SK-N-SH (cell line): Measurements from ENCODE around the gene ADAMTS5. TPM values are rescaled to one million over a fixed set of nuclear protein-coding genes. Genes with fewer than 3 reads are reported as not detected.

Source experiments
- CTCF ChIA-PET: fragments of 300-600, 350-600 bp; formaldehyde crosslinking; extraction: SDS; loops from one replicate; lab custom pipeline; 2021; lab: Yijun Ruan, JAX
- POLR2A ChIA-PET: fragments of 350-600 bp; sonication (Branson Sonifier 250); formaldehyde crosslinking; extraction: SDS; loops from one replicate; lab custom pipeline; 2020; ENCODE audit warnings: antibody characterized with exemption, inconsistent platforms; lab: Yijun Ruan, JAX
- DNase-seq: peaks from one replicate; pipeline ENCODE4 v3.0.0; 2012
- H2AFZ ChIP-seq: fragments of 200-600 bp; sonication (generic); 2 replicates; pipeline ENCODE4 v1.8.1; 2016; ENCODE audit warnings: antibody characterized with exemption, mild to moderate bottlenecking, low read depth
- H3F3A ChIP-seq: fragments of 200-600 bp; sonication (generic); replicated peaks from 2 replicates; pipeline ENCODE3; 2016; ENCODE audit warnings: antibody characterized with exemption, mild to moderate bottlenecking; ENCODE audit not compliant: insufficient read depth
- H3K27ac ChIP-seq, 2 experiments: fragments of 200-500 bp in 1 of 2; fragments of 200-600 bp in 1 of 2; sonication (Bioruptor generic) in 1 of 2; sonication (generic), shearing (Covaris generic) in 1 of 2; 2 replicates each; pipeline versions ENCODE4 v1.5.1 to v1.6.1; 2014 to 2016; ENCODE audit warnings: low read depth in 2 of 2, inconsistent platforms in 1 of 2, low read length in 1 of 2, mild to moderate bottlenecking in 1 of 2, mixed read lengths in 1 of 2
- H3K27me3 ChIP-seq: fragments of 200-600 bp; sonication (generic), shearing (Covaris generic); 2 replicates; pipeline ENCODE4 v1.6.1; 2016; ENCODE audit warnings: mixed run types; ENCODE audit not compliant: insufficient read depth
- H3K36me3 ChIP-seq, 2 experiments: fragments of 200-500 bp in 1 of 2; fragments of 200-600 bp in 1 of 2; sonication (Bioruptor generic) in 1 of 2; sonication (generic) in 1 of 2; replicated peaks in 1 of 2; 2 replicates each; pipeline versions ENCODE3 to v1.5.1; 2014 to 2016; ENCODE audit warnings: low read length in 1 of 2, mild to moderate bottlenecking in 1 of 2; ENCODE audit not compliant: insufficient read depth in 2 of 2, control insufficient read depth in 1 of 2
- H3K4me1 ChIP-seq, 2 experiments: fragments of 200-500 bp in 1 of 2; fragments of 200-600 bp in 1 of 2; sonication (Bioruptor generic) in 1 of 2; sonication (generic), shearing (Covaris generic) in 1 of 2; 2 replicates each; pipeline versions ENCODE4 v1.5.1 to v1.6.1; 2014 to 2016; ENCODE audit warnings: low read depth in 1 of 2, low read length in 1 of 2, mixed run types in 1 of 2; ENCODE audit not compliant: insufficient read depth in 2 of 2, control insufficient read depth in 1 of 2
- H3K4me2 ChIP-seq: fragments of 200-600 bp; sonication (generic), shearing (Covaris generic); 2 replicates; pipeline ENCODE4 v1.6.1; 2017; ENCODE audit warnings: mixed run types
- H3K4me3 ChIP-seq, 2 experiments: fragments of 200-500 bp in 1 of 2; fragments of 200-600 bp in 1 of 2; sonication (Bioruptor generic) in 1 of 2; sonication (generic), shearing (Covaris generic) in 1 of 2; 2 replicates each; pipeline versions ENCODE4 v1.5.1 to v1.8.1; 2014 to 2016; ENCODE audit warnings: low read depth in 2 of 2, inconsistent platforms in 1 of 2, low read length in 1 of 2, mild to moderate bottlenecking in 1 of 2, mixed read lengths in 1 of 2, moderate library complexity in 1 of 2
- H3K79me2 ChIP-seq: fragments of 200-600 bp; sonication (generic); 2 replicates; pipeline ENCODE4 v1.8.1; 2017; ENCODE audit warnings: mild to moderate bottlenecking; ENCODE audit not compliant: insufficient read depth
- H3K9ac ChIP-seq: fragments of 200-600 bp; sonication (generic); 2 replicates; pipeline ENCODE4 v1.6.1; 2017; ENCODE audit warnings: mixed run types
- H3K9me2 ChIP-seq: fragments of 200-600 bp; sonication (generic); 2 replicates; pipeline ENCODE4 v1.6.1; 2017; ENCODE audit warnings: mixed run types
- H3K9me3 ChIP-seq: fragments of 200-600 bp; sonication (generic); 2 replicates; pipeline ENCODE4 v1.6.1; 2017; ENCODE audit warnings: mixed run types, mild to moderate bottlenecking, moderate library complexity
- H4K20me1 ChIP-seq: fragments of 200-600 bp; sonication (generic); 2 replicates; pipeline ENCODE4 v1.6.1; 2017; ENCODE audit warnings: mild to moderate bottlenecking, mixed run types; ENCODE audit not compliant: insufficient read depth
- CHD2 ChIP-seq: fragments of 150-350 bp; IDR thresholded peaks from 2 replicates; pipeline ENCODE4 v1.6.1; 2018; ENCODE audit warnings: low read length; ENCODE audit not compliant: partially characterized antibody
- EP300 ChIP-seq, 2 experiments: IDR thresholded peaks; 2 replicates each; pipeline versions ENCODE4 v1.4.0 to v1.6.1; 2012; ENCODE audit warnings: borderline replicate concordance in 1 of 2, low read depth in 1 of 2, low read length in 1 of 2
- EZH2phosphoT487 ChIP-seq: fragments of 200-600 bp; sonication (generic); IDR thresholded peaks from 2 replicates; pipeline ENCODE4 v1.6.1; 2017; ENCODE audit warnings: low read depth, mixed run types, mild to moderate bottlenecking, antibody characterized with exemption, moderate library complexity, borderline replicate concordance
- FOSL2 ChIP-seq: IDR thresholded peaks from 2 replicates; pipeline ENCODE4 v1.4.0; 2012; ENCODE audit warnings: low read depth, mild to moderate bottlenecking, moderate library complexity, borderline replicate concordance
- FOXJ3 ChIP-seq: sonication (generic); formaldehyde crosslinking; IDR thresholded peaks from 2 replicates; pipeline ENCODE4 v1.5.1; 2020; ENCODE audit warnings: mild to moderate bottlenecking, missing genetic modification reagents
- FOXM1 ChIP-seq: IDR thresholded peaks from 2 replicates; pipeline ENCODE4 v1.4.0; 2012; ENCODE audit warnings: low read depth, mild to moderate bottlenecking
- GABPA ChIP-seq: IDR thresholded peaks from 2 replicates; pipeline ENCODE4 v1.4.0; 2012; ENCODE audit warnings: low read depth, mild to moderate bottlenecking
- GATA2 ChIP-seq: sonication (generic); formaldehyde crosslinking; IDR thresholded peaks from 2 replicates; pipeline ENCODE4 v1.5.0; 2020; ENCODE audit warnings: mild to moderate bottlenecking, missing genetic modification reagents
- JUND ChIP-seq: IDR thresholded peaks from 2 replicates; pipeline ENCODE4 v1.4.0; 2012
- MEF2A ChIP-seq: IDR thresholded peaks from 2 replicates; pipeline ENCODE4 v1.4.0; 2012; ENCODE audit warnings: low read depth, borderline replicate concordance
- MXI1 ChIP-seq: IDR thresholded peaks from 2 replicates; pipeline ENCODE4 v1.6.1; 2012; ENCODE audit warnings: mild to moderate bottlenecking, low read depth, low read length, improper control_type of control experiment
- NRF1 ChIP-seq: IDR thresholded peaks from 2 replicates; pipeline ENCODE4 v1.6.1; 2012; ENCODE audit warnings: low read depth, mild to moderate bottlenecking, low read length
- RAD21 ChIP-seq: IDR thresholded peaks from 2 replicates; pipeline ENCODE4 v1.6.1; 2012; ENCODE audit warnings: mild to moderate bottlenecking, low read length
- RCOR1 ChIP-seq: fragments of 150-350 bp; IDR thresholded peaks from 2 replicates; pipeline ENCODE4 v1.6.1; 2017; ENCODE audit warnings: antibody characterized with exemption, low read length
- RFX5 ChIP-seq: IDR thresholded peaks from 2 replicates; pipeline ENCODE4 v1.6.1; 2012; ENCODE audit warnings: mild to moderate bottlenecking, improper control_type of control experiment, low read length
- SMC3 ChIP-seq: IDR thresholded peaks from 2 replicates; pipeline ENCODE4 v1.6.1; 2012; ENCODE audit warnings: low read depth, low read length, improper control_type of control experiment
- TEAD4 ChIP-seq: IDR thresholded peaks from 2 replicates; pipeline ENCODE4 v1.4.0; 2012; ENCODE audit warnings: mild to moderate bottlenecking, borderline replicate concordance; ENCODE audit not compliant: insufficient read depth
- WGBS: methylation state at CpG from one replicate; pipeline ENCODE4 v1.1.6; 2017; ENCODE audit warnings: low lambda C conversion rate; 5-methylcytosine and 5-hydroxymethylcytosine counted together
- polyA plus RNA-seq, 3 experiments: library from polyadenylated mRNA; depleted of rRNA; stranded (reverse); fragments of >200 nt; gene quantifications; 2 replicates each; pipeline ENCODE4 v1.2.3, GENCODE V29; 2012
- TF ChIP-seq, protein P1 (sequence below): IDR thresholded peaks from 2 replicates; pipeline ENCODE4 v1.4.0; 2012; ENCODE audit warnings: low read depth, borderline replicate concordance
- TF ChIP-seq, protein P2 (sequence below): IDR thresholded peaks from 2 replicates; pipeline ENCODE4 v1.6.1; 2012; ENCODE audit warnings: mild to moderate bottlenecking, low read depth, low read length, moderate library complexity
- TF ChIP-seq, protein P3 (sequence below): IDR thresholded peaks from 2 replicates; pipeline ENCODE4 v1.4.0; 2012; ENCODE audit warnings: low read depth, borderline replicate concordance
- TF ChIP-seq, protein P4 (sequence below): IDR thresholded peaks from 2 replicates; pipeline ENCODE4 v1.4.0; 2012; ENCODE audit warnings: low read depth
- TF ChIP-seq, protein P5 (sequence below): fragments of 200-600 bp; sonication (generic); IDR thresholded peaks from 2 replicates; pipeline ENCODE4 v1.6.1; 2017; ENCODE audit warnings: antibody characterized with exemption, mild to moderate bottlenecking, moderate library complexity

Gene ADAMTS5
- polyA plus RNA-seq, 1 of the 3 experiments (the other 2 are of a cell fraction), result 0.90 TPM

DNA sequence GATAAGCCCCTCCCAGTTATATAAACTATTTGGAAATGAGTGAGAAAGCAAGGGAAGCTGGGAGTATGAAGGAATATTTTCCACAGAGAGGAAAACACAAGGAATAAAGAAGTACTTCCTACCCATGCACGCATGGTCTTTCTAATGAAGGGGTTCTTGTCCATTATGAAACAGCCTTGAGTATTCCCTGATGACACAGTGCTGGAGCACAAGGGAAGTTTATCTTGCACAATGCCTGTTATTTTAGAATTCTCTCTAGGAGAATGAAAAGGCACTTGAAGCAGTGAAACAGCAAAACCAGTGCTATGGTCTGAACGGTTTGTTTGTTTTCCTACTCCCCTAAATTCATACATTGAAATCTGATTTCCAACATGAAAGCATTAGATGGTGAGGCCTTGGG lies 83.1 kb downstream of the ADAMTS5 start (continued):
- TF ChIP-seq GABPA (no peak), RFX5 (no peak), CHD2 (no peak), NRF1 (no peak), MEF2A (no peak), EZH2phosphoT487 (no peak), FOXM1 (no peak)
- TF ChIP-seq, protein P1, sequence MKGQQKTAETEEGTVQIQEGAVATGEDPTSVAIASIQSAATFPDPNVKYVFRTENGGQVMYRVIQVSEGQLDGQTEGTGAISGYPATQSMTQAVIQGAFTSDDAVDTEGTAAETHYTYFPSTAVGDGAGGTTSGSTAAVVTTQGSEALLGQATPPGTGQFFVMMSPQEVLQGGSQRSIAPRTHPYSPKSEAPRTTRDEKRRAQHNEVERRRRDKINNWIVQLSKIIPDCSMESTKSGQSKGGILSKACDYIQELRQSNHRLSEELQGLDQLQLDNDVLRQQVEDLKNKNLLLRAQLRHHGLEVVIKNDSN, result no peak

DNA sequence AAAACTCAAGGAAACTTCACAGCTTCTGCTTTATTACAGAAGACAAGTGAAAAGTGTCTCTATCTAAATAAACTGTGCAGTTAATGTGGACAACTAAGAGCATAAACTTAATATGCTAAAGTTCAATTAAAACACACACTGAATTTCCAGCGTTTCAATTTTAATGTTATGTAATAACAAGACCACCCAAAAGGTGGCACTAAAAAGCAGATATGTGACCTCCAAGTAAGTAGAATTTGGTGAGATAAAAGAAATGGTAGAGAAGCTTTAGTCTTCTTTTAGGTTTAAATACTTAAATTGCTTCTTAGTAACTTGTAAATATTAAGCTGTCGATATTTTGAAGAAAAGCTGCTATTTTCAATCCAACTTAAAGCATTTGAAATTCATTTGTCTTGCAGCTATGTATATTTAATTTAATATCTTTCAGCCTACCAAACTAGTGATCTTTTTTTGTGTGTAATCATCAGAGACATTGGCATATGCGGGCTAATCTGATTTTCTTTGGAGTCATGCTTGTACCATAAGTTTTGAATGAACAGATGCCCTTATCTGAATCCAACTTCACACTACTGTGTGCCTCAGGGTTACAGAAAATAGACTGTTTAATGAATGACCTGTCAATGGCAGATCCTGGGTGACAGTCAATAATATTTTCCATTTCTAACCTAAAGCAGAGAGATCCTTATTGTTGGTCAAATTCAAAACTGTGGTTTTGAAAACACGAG lies 85.2 kb downstream of the ADAMTS5 start:
- Histone ChIP-seq H3K9me3 (no peaks in the 10 kb centered on the region), H3K9ac (no peak overlapping the region), H3K4me2 (no peak overlapping the region), H3F3A (no peaks in the 10 kb centered on the region), H3K4me3 (no peak overlapping the region), H3K4me1 (no peaks in the 10 kb centered on the region; a peak in 1 of 4 replicates), H3K79me2 (no peaks in the 10 kb centered on the region), H3K36me3 (no peaks in the 10 kb centered on the region), H3K27ac (peak overlapping the region in 1 of 2 experiments; percentile 16; a peak in 1 of 4 replicates), H4K20me1 (no peaks in the 10 kb centered on the region), H2AFZ (no peak overlapping the region; the same call in 1 of the 2 replicates), H3K9me2 (no peaks in the 10 kb centered on the region), H3K27me3 (no peaks in the 10 kb centered on the region)
- peak; percentile 52; the same call in 1 of the 2 replicates for TF ChIP-seq MXI1
- peak in 1 of 2 experiments; percentile 63; a peak in 1 of 4 replicates for TF ChIP-seq EP300 (IDR thresholded peaks at IDR 0.05; ENCODE audit: borderline replicate concordance in 1 of 2, low read depth in 1 of 2, low read length in 1 of 2)
- no peak for TF ChIP-seq FOSL2
- TF ChIP-seq GABPA, result no peak
- no peak for TF ChIP-seq JUND
- TF ChIP-seq TEAD4, result no peak
- no peak for TF ChIP-seq FOXJ3 (CRISPR knock-in tag)
- TF ChIP-seq FOXM1, result no peak
- TF ChIP-seq RAD21, result peak; percentile 72
- TF ChIP-seq RCOR1, result peak; percentile 51
- TF ChIP-seq, protein P2, sequence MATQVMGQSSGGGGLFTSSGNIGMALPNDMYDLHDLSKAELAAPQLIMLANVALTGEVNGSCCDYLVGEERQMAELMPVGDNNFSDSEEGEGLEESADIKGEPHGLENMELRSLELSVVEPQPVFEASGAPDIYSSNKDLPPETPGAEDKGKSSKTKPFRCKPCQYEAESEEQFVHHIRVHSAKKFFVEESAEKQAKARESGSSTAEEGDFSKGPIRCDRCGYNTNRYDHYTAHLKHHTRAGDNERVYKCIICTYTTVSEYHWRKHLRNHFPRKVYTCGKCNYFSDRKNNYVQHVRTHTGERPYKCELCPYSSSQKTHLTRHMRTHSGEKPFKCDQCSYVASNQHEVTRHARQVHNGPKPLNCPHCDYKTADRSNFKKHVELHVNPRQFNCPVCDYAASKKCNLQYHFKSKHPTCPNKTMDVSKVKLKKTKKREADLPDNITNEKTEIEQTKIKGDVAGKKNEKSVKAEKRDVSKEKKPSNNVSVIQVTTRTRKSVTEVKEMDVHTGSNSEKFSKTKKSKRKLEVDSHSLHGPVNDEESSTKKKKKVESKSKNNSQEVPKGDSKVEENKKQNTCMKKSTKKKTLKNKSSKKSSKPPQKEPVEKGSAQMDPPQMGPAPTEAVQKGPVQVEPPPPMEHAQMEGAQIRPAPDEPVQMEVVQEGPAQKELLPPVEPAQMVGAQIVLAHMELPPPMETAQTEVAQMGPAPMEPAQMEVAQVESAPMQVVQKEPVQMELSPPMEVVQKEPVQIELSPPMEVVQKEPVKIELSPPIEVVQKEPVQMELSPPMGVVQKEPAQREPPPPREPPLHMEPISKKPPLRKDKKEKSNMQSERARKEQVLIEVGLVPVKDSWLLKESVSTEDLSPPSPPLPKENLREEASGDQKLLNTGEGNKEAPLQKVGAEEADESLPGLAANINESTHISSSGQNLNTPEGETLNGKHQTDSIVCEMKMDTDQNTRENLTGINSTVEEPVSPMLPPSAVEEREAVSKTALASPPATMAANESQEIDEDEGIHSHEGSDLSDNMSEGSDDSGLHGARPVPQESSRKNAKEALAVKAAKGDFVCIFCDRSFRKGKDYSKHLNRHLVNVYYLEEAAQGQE, result no peak
- TF ChIP-seq, protein P3, sequence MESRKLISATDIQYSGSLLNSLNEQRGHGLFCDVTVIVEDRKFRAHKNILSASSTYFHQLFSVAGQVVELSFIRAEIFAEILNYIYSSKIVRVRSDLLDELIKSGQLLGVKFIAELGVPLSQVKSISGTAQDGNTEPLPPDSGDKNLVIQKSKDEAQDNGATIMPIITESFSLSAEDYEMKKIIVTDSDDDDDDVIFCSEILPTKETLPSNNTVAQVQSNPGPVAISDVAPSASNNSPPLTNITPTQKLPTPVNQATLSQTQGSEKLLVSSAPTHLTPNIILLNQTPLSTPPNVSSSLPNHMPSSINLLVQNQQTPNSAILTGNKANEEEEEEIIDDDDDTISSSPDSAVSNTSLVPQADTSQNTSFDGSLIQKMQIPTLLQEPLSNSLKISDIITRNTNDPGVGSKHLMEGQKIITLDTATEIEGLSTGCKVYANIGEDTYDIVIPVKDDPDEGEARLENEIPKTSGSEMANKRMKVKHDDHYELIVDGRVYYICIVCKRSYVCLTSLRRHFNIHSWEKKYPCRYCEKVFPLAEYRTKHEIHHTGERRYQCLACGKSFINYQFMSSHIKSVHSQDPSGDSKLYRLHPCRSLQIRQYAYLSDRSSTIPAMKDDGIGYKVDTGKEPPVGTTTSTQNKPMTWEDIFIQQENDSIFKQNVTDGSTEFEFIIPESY, result no peak
- no peak for TF ChIP-seq NRF1
- TF ChIP-seq SMC3, result peak; percentile 44; the same call in 1 of the 2 replicates
- TF ChIP-seq, protein P4, sequence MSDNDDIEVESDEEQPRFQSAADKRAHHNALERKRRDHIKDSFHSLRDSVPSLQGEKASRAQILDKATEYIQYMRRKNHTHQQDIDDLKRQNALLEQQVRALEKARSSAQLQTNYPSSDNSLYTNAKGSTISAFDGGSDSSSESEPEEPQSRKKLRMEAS, result no peak
- peak; percentile 71 for TF ChIP-seq GATA2 (CRISPR knock-in tag)
- TF ChIP-seq, protein P5, sequence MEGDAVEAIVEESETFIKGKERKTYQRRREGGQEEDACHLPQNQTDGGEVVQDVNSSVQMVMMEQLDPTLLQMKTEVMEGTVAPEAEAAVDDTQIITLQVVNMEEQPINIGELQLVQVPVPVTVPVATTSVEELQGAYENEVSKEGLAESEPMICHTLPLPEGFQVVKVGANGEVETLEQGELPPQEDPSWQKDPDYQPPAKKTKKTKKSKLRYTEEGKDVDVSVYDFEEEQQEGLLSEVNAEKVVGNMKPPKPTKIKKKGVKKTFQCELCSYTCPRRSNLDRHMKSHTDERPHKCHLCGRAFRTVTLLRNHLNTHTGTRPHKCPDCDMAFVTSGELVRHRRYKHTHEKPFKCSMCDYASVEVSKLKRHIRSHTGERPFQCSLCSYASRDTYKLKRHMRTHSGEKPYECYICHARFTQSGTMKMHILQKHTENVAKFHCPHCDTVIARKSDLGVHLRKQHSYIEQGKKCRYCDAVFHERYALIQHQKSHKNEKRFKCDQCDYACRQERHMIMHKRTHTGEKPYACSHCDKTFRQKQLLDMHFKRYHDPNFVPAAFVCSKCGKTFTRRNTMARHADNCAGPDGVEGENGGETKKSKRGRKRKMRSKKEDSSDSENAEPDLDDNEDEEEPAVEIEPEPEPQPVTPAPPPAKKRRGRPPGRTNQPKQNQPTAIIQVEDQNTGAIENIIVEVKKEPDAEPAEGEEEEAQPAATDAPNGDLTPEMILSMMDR, result peak; percentile 67
- WGBS, result 25% methylated on average over 4 of the region's 4 CpGs
- POLR2A ChIA-PET, result no interaction called here
- DNase-seq, result peak; percentile 39
- CTCF ChIA-PET, result interaction anchor here (0.6 to 4.1 kb wide), 23 partner anchors 9 to 1863 kb away, joined by 3 to 19 read pairs (median 4); no protein-coding TSS in a partner anchor
